Measurements from ENCODE around the gene TCERG1L. TPM values are rescaled to one million over a fixed set of nuclear protein-coding genes. Genes with fewer than 3 reads are reported as not detected.

TCERG1L gene
- total and polyA plus RNA-seq, 5 donors from 2014 or later, result not detected

DNA sequence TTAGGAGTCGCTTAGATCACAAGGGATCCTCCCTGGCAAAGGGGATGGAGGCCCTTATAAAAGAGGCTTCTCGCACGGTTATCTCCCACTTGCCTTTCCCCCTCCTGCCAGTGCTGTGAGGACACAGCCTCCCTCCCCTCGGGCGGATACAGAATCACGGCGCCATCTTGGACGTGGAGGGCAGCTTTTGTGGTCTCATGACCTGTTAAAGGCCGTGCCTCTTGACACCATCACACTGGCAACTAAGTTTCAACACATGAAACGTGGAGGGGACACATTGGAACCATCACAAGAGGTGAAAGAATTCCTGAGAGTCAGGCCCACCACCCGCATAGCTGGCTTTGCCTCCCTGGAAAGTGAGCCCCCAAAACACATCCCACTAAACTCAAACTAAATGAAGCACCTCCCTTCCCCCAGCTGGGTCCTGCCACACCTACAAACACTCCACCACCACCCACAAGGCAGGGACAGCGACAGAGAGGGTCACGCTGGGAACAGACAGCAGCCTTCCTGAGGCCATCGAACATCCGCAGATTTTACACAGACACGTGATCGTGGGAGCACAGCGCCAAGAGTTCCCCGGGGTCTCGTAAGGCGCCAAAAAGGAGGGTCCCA is 110.6 kb downstream of the TCERG1L start:
- no peak for DNase-seq
- Histone ChIP-seq H3K27ac (ENCODE audit: insufficient read depth, low read length, poor library complexity, severe bottlenecking) (no peak overlapping the region), H3K4me3 (ENCODE audit: low read depth, low read length) (no peak overlapping the region), H3K27me3 (ENCODE audit: control insufficient read depth, insufficient read depth, low read length) (no peaks in the 10 kb centered on the region), H3K9me3 (ENCODE audit: control insufficient read depth in 2 of 2, low read length in 2 of 2) (no peaks in the 10 kb centered on the region), H3K36me3 (ENCODE audit: control insufficient read depth, insufficient read depth, low read length) (no peaks in the 10 kb centered on the region), H3K4me1 (ENCODE audit: control insufficient read depth, insufficient read depth, low read length, poor library complexity, severe bottlenecking) (no peaks in the 10 kb centered on the region)
- H3K4me3 Mint-ChIP-seq, result no peak overlapping the region
- no peaks in the 10 kb centered on the region for H3K27me3 Mint-ChIP-seq
- no peak for ATAC-seq (ENCODE audit: low read depth in 2 of 2)
- no peaks in the 10 kb centered on the region for H3K4me1 Mint-ChIP-seq
- H3K27ac Mint-ChIP-seq, result no peak overlapping the region
- H3K9me3 Mint-ChIP-seq, result peaks cover 0 to 3% (median 0%) of the 10 kb centered on the region in 7 donors
- no peaks in the 10 kb centered on the region for H3K36me3 Mint-ChIP-seq

DNA sequence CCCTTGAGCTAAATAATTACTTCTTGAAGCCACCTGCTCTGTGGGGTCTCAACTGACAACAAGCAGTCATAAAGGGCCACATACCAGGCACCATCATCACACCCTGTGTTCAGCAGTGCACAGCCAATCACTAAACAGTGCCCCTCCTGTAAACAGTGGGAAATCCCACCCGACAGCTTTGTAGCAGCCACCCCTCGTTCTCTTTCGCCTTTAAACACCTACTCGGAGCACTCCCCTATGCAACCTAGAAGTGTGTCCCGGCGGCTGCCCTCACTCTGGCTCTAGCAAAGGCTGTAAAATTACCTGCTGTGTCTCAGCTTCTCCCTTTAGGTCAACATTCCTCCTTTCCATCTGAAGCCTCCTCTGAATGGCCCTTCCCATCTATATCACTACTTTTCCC is 111.9 kb downstream of the TCERG1L start:
- Histone ChIP-seq H3K9me3 (ENCODE audit: control insufficient read depth in 2 of 2, low read length in 2 of 2) (no peaks in the 10 kb centered on the region), H3K4me1 (ENCODE audit: control insufficient read depth, insufficient read depth, low read length, poor library complexity, severe bottlenecking) (no peaks in the 10 kb centered on the region), H3K4me3 (ENCODE audit: low read depth, low read length) (no peak overlapping the region), H3K27me3 (ENCODE audit: control insufficient read depth, insufficient read depth, low read length) (no peaks in the 10 kb centered on the region), H3K36me3 (ENCODE audit: control insufficient read depth, insufficient read depth, low read length) (no peaks in the 10 kb centered on the region), H3K27ac (ENCODE audit: insufficient read depth, low read length, poor library complexity, severe bottlenecking) (no peak overlapping the region)
- H3K27me3 Mint-ChIP-seq, result no peaks in the 10 kb centered on the region
- H3K36me3 Mint-ChIP-seq, result no peaks in the 10 kb centered on the region
- no peaks in the 10 kb centered on the region for H3K4me1 Mint-ChIP-seq
- H3K9me3 Mint-ChIP-seq, result peaks cover 0 to 6% (median 0%) of the 10 kb centered on the region in 7 donors
- H3K4me3 Mint-ChIP-seq, result no peak overlapping the region
- no peak overlapping the region for H3K27ac Mint-ChIP-seq
- no peak for ATAC-seq (ENCODE audit: low read depth in 2 of 2)
- no peak for DNase-seq

DNA sequence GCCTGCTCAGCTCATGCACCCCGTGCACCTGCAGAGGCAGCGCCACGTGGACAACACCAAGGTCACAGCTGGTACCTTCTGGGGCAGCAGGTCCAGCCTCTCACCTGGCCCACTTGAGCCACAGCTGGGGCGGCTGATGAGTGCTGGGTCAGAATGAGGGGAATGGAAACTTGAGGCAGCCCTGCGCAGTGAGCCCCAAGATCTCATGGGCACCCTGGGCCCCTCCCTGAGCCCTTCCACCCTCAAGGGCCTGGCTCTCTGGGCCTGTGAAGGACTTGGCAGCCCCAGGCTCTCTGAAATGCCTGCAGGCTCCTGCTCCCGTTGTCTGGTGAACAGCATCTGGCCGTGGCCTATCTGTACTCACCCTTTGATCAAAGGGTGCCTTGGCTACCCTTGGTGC is 112.7 kb downstream of the TCERG1L start:
- DNase-seq (no peak), ATAC-seq (ENCODE audit: low read depth in 2 of 2) (no peak)
- no peaks in the 10 kb centered on the region for H3K27me3 ChIP-seq (ENCODE audit: control insufficient read depth, insufficient read depth, low read length)
- no peak overlapping the region for H3K27ac ChIP-seq (ENCODE audit: insufficient read depth, low read length, poor library complexity, severe bottlenecking)
- no peak overlapping the region for H3K4me3 ChIP-seq (ENCODE audit: low read depth, low read length)
- Mint-ChIP-seq H3K27ac (no peak overlapping the region), H3K4me1 (no peaks in the 10 kb centered on the region), H3K9me3 (peaks cover 0 to 6% (median 0%) of the 10 kb centered on the region in 7 donors), H3K4me3 (no peak overlapping the region), H3K36me3 (no peaks in the 10 kb centered on the region), H3K27me3 (no peaks in the 10 kb centered on the region)
- H3K9me3 ChIP-seq (ENCODE audit: control insufficient read depth in 2 of 2, low read length in 2 of 2), result no peaks in the 10 kb centered on the region
- H3K4me1 ChIP-seq (ENCODE audit: control insufficient read depth, insufficient read depth, low read length, poor library complexity, severe bottlenecking), result no peaks in the 10 kb centered on the region
- H3K36me3 ChIP-seq (ENCODE audit: control insufficient read depth, insufficient read depth, low read length), result no peaks in the 10 kb centered on the region

DNA sequence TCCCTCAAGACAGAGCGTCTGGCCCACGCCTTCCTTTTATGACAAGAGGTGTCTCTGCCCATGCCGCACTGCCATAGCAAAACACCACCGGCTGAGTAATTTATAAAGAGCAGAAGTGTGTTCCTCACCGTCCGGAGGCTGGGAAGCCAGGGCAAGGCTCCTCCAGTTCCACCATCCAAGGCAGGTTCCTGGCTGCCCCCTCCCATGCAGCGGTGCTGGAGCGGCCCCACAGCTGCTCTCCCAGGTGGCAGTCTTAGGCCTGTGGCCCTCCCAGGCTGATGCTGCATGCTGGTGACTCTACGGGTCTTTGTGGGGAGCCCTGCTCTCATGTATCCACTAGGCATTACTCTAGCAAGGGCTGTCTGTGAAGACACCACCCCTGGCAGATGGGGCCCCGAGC is 113.1 kb downstream of the TCERG1L start:
- Histone ChIP-seq H3K4me3 (ENCODE audit: low read depth, low read length) (no peak overlapping the region), H3K27ac (ENCODE audit: insufficient read depth, low read length, poor library complexity, severe bottlenecking) (no peak overlapping the region), H3K36me3 (ENCODE audit: control insufficient read depth, insufficient read depth, low read length) (no peaks in the 10 kb centered on the region), H3K27me3 (ENCODE audit: control insufficient read depth, insufficient read depth, low read length) (no peaks in the 10 kb centered on the region), H3K9me3 (ENCODE audit: control insufficient read depth in 2 of 2, low read length in 2 of 2) (no peaks in the 10 kb centered on the region), H3K4me1 (ENCODE audit: control insufficient read depth, insufficient read depth, low read length, poor library complexity, severe bottlenecking) (no peaks in the 10 kb centered on the region)
- Mint-ChIP-seq H3K27ac (no peak overlapping the region), H3K9me3 (peaks cover 0 to 6% (median 0%) of the 10 kb centered on the region in 7 donors), H3K4me1 (no peaks in the 10 kb centered on the region), H3K4me3 (no peak overlapping the region), H3K36me3 (no peaks in the 10 kb centered on the region), H3K27me3 (no peaks in the 10 kb centered on the region)
- DNase-seq, result no peak
- no peak for ATAC-seq (ENCODE audit: low read depth in 2 of 2)

DNA sequence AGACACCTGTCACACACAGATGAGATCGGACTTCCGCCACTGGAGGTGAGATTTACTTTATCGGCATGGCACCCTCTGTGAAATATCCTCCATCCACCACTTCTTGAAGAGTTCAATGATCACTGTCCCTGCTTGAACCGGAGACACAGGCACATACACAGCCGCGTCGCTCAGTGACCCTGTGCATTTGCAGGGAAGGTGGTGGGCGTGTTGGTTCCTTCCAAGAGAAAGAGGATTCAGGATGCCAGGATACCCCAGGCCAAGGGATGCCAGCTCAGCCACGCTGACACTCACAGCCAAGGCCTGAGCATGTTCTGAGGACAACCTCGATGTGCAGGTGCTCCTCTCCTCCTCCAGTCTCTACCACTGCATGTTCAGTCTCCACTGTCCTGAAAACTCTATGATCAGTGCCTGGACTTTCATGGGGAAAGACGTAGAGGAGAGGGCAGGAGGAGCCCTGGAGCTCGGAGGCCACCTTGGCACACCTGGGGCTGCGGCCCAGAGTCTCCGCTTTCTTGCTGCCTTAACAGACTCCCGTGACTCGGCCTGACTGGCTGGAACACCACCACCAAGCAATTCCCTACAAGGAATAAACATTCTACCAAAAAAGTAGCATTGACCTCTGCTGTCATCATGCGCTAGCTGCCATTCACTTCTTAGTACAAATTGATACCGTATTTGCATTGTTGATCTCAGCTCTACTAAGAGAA is 115.2 kb downstream of the TCERG1L start:
- no peaks in the 10 kb centered on the region for H3K4me1 Mint-ChIP-seq
- ATAC-seq (ENCODE audit: low read depth in 2 of 2) (no peak), DNase-seq (no peak)

DNA sequence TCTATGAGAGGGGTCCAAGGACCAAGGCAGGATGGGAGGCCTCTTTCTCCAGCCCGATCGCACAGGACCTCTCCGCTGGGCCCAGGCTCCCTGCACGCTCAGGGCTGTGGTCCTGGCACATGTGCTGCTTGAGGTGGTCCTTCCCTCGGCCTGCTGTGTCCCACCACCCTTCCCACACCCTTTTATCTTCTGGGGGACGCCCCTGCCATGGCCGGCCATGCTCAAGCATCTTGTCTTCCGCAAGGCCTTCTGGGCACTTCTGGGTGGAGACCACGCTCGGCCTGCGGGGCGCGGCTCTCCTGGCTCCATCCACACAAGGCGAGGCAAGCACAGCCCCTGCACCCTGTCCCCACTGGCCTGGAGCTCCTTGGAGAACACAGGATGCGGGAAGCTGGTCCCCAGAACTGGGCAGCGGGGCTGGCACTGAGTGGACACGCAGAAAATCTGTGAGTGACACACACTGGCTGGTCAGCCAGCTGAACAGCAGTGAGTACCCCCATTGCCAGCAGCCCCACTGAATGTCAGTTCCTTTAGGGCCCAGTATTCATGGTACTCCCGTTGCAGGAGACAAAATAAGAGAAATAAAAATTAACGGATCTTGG is 115.9 kb downstream of the TCERG1L start:
- Mint-ChIP-seq H3K4me3 (no peak overlapping the region), H3K4me1 (no peaks in the 10 kb centered on the region), H3K36me3 (no peaks in the 10 kb centered on the region), H3K27me3 (no peaks in the 10 kb centered on the region), H3K27ac (no peak overlapping the region), H3K9me3 (peaks cover 0 to 6% (median 3%) of the 10 kb centered on the region in 7 donors)
- DNase-seq (no peak), ATAC-seq (ENCODE audit: low read depth in 2 of 2) (no peak)
- Histone ChIP-seq H3K36me3 (ENCODE audit: control insufficient read depth, insufficient read depth, low read length) (no peaks in the 10 kb centered on the region), H3K27ac (ENCODE audit: insufficient read depth, low read length, poor library complexity, severe bottlenecking) (no peak overlapping the region), H3K4me1 (ENCODE audit: control insufficient read depth, insufficient read depth, low read length, poor library complexity, severe bottlenecking) (no peaks in the 10 kb centered on the region), H3K27me3 (ENCODE audit: control insufficient read depth, insufficient read depth, low read length) (no peaks in the 10 kb centered on the region), H3K4me3 (ENCODE audit: low read depth, low read length) (no peak overlapping the region), H3K9me3 (ENCODE audit: control insufficient read depth in 2 of 2, low read length in 2 of 2) (no peaks in the 10 kb centered on the region)

More for the DNA sequence above, 115.2 kb downstream of the TCERG1L start:
- H3K27ac Mint-ChIP-seq, result no peak overlapping the region
- H3K4me3 ChIP-seq (ENCODE audit: low read depth, low read length), result no peak overlapping the region
- H3K27me3 Mint-ChIP-seq, result no peaks in the 10 kb centered on the region
- no peak overlapping the region for H3K27ac ChIP-seq (ENCODE audit: insufficient read depth, low read length, poor library complexity, severe bottlenecking)
- no peaks in the 10 kb centered on the region for H3K27me3 ChIP-seq (ENCODE audit: control insufficient read depth, insufficient read depth, low read length)
- no peaks in the 10 kb centered on the region for H3K36me3 Mint-ChIP-seq
- H3K9me3 Mint-ChIP-seq, result peaks cover 0 to 6% (median 4%) of the 10 kb centered on the region in 7 donors
- H3K4me1 ChIP-seq (ENCODE audit: control insufficient read depth, insufficient read depth, low read length, poor library complexity, severe bottlenecking), result no peaks in the 10 kb centered on the region
- H3K4me3 Mint-ChIP-seq, result no peak overlapping the region
- H3K36me3 ChIP-seq (ENCODE audit: control insufficient read depth, insufficient read depth, low read length), result no peaks in the 10 kb centered on the region
- H3K9me3 ChIP-seq (ENCODE audit: control insufficient read depth in 2 of 2, low read length in 2 of 2), result no peaks in the 10 kb centered on the region

DNA sequence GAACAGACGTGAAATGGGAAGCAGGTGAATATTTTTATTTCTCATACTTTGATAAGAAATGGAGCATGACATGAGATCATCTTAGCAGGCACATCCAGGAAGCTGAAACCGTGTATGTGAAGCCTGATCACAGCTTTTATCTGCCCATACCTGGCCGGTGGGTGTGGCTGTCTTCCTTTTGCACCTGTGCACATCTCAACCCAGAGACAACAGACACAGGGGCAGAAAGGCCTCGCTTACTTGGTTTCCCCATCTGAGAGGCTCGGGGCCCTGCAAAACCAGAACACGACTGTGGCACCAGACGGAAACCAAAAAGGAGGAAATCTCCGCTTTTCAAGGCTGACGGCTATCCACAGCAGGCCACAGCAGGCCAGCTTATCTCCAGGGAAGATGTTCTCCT is 116.4 kb downstream of the TCERG1L start:
- DNase-seq (no peak), ATAC-seq (ENCODE audit: low read depth in 2 of 2) (no peak)
- no peak overlapping the region for H3K27ac Mint-ChIP-seq
- no peak overlapping the region for H3K4me3 ChIP-seq (ENCODE audit: low read depth, low read length)
- no peaks in the 10 kb centered on the region for H3K9me3 ChIP-seq (ENCODE audit: control insufficient read depth in 2 of 2, low read length in 2 of 2)
- H3K36me3 ChIP-seq (ENCODE audit: control insufficient read depth, insufficient read depth, low read length), result no peaks in the 10 kb centered on the region
- no peaks in the 10 kb centered on the region for H3K36me3 Mint-ChIP-seq
- no peaks in the 10 kb centered on the region for H3K27me3 ChIP-seq (ENCODE audit: control insufficient read depth, insufficient read depth, low read length)
- H3K9me3 Mint-ChIP-seq, result peaks cover 0 to 6% (median 3%) of the 10 kb centered on the region in 7 donors
- H3K4me3 Mint-ChIP-seq, result no peak overlapping the region
- no peaks in the 10 kb centered on the region for H3K4me1 Mint-ChIP-seq
- no peak overlapping the region for H3K27ac ChIP-seq (ENCODE audit: insufficient read depth, low read length, poor library complexity, severe bottlenecking)
- H3K27me3 Mint-ChIP-seq, result no peaks in the 10 kb centered on the region
- no peaks in the 10 kb centered on the region for H3K4me1 ChIP-seq (ENCODE audit: control insufficient read depth, insufficient read depth, low read length, poor library complexity, severe bottlenecking)
